ENCODE data around the gene UQCR10. TPM values are rescaled to one million over a fixed set of nuclear protein-coding genes. Genes with fewer than 3 reads are reported as not detected.

Gene UQCR10
- total RNA-seq, 1 experiment from 2014 or later = 147 TPM

DNA sequence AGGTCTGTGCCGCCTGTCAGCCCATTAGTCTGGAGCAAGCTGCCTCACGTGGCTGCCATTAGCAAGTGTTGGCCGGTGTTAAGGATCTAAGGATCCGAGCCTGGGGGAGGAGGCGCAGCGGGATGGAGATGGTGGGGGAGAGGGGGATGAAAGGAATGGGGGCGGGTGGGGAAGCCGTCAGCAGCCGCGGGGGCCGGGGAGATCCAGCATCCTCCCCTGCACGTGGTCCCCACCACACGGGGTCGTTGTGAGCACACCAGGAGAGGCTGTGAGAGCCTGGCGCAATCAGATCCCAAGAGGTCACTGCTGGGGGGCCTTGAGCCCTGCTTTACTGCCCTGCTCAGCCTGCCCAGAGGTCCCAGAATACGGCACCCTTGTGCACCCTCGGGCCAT is 40.0 kb upstream of the UQCR10 start:
- no peaks in the 10 kb centered on the region for H3K9me3 ChIP-seq
- H3K27me3 Mint-ChIP-seq (ENCODE audit: insufficient read depth, unreplicated experiment) = no peaks in the 10 kb centered on the region
- DNase-seq = peak; percentile 63 to 68
- no peaks in the 10 kb centered on the region for H3K27me3 ChIP-seq (replicated peaks; ENCODE audit: control insufficient read depth, insufficient read depth, low read length)
- H3K36me3 ChIP-seq (ENCODE audit: control insufficient read depth, insufficient read depth, low read length) = no peaks in the 10 kb centered on the region
- CTCF ChIA-PET = interaction anchor here (1.7 kb wide), 1 partner anchor 278 kb away, joined by 9 read pairs; no protein-coding TSS in a partner anchor
- BruUV-seq (replicated peaks) = no TSS peak
- peaks cover 3% of the 10 kb centered on the region; the same call in 1 of the 2 replicates for H3K4me1 ChIP-seq
- no peaks in the 10 kb centered on the region for H3K9me3 Mint-ChIP-seq (ENCODE audit: unreplicated experiment)
- intact Hi-C loops (cut with micrococcal nuclease; ENCODE audit: unreplicated experiment) = loop anchor here (5.0 kb wide), 1 partner anchor 40 kb away; the partner anchor contains the start of genes UQCR10 and ZMAT5
- POLR2A ChIA-PET = no interaction called here
- TF ChIP-seq, protein P1, sequence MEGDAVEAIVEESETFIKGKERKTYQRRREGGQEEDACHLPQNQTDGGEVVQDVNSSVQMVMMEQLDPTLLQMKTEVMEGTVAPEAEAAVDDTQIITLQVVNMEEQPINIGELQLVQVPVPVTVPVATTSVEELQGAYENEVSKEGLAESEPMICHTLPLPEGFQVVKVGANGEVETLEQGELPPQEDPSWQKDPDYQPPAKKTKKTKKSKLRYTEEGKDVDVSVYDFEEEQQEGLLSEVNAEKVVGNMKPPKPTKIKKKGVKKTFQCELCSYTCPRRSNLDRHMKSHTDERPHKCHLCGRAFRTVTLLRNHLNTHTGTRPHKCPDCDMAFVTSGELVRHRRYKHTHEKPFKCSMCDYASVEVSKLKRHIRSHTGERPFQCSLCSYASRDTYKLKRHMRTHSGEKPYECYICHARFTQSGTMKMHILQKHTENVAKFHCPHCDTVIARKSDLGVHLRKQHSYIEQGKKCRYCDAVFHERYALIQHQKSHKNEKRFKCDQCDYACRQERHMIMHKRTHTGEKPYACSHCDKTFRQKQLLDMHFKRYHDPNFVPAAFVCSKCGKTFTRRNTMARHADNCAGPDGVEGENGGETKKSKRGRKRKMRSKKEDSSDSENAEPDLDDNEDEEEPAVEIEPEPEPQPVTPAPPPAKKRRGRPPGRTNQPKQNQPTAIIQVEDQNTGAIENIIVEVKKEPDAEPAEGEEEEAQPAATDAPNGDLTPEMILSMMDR (IDR thresholded peaks at IDR 0.05; ENCODE audit: insufficient read depth in 1 of 2, low read depth in 1 of 2, low read length in 1 of 2, severe bottlenecking in 1 of 2, unreplicated experiment in 1 of 2) = peak; percentile 52 to 69
- no peaks in the 10 kb centered on the region for H3K36me3 Mint-ChIP-seq (ENCODE audit: insufficient read depth, unreplicated experiment)
- H3K4me3 ChIP-seq (ENCODE audit: low read depth, low read length) = no peak overlapping the region
- no peak overlapping the region for H3K27ac Mint-ChIP-seq (ENCODE audit: unreplicated experiment)
- H3K4me3 Mint-ChIP-seq (ENCODE audit: unreplicated experiment) = no peak overlapping the region
- H3K4me1 Mint-ChIP-seq (ENCODE audit: low read depth, unreplicated experiment) = no peaks in the 10 kb centered on the region

DNA sequence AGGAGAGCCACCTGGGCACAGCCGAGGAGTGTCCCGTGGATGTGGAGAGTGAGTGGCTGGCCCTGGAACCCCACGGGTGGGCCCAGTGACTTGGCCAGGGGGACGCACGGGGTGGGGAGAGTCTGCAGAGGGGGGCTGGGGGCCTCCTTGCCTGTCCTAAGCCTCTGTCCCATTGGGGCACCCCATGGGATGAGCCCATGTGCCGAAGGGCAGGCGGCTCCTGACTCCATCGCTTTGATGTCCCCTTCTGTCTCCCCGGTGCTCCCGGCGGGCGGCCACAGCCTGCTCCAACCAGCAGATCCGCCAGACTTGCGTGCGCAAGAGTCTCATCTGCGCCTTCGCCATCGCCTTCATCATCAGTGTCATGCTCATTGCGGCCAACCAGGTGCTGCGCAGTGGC is 38.0 kb upstream of the UQCR10 start:
- intact Hi-C loops (cut with micrococcal nuclease; ENCODE audit: unreplicated experiment) = loop anchor here (5.0 kb wide), 1 partner anchor 38 kb away; the partner anchor contains the start of genes UQCR10 and ZMAT5
- no peaks in the 10 kb centered on the region for H3K9me3 Mint-ChIP-seq (ENCODE audit: unreplicated experiment)
- H3K27me3 Mint-ChIP-seq (ENCODE audit: insufficient read depth, unreplicated experiment) = no peaks in the 10 kb centered on the region

DNA sequence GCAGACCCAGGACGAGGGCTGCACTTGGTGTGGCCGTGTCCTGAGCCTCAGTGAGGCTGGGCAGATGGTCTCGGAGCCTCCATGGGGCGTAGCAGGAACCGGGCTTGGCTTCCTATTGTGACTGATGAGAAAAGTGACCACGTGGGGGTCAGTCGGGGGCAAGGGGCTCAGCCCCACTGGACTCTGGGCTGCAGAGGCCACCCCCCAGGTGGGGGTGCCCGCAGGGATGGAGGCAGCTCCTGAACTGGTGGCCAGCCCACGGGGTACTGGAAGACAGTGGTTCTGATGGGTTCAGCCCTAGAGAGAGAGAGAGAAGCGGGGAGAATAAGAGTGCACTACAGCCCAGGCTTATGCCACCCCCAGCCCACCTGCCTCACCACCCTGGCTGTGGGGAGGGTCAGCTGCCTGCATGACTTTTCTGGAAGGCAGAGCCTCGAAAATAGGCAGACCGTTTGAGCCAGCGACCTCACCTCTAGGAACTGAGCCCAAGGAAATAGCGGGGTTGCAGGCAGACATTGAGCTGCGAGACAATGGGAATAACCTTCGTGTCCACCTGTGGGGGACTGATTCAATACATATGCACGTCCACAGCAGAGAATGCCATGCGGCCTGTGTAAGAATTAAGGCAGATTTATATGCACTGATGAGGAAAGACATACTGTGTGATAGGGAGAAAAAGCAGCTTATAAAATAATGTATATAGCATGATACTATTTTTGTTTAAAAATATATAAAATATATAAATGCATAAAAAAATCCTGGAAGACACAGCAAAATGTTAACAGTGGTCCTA is 35.9 kb upstream of the UQCR10 start:
- H3K4me3 Mint-ChIP-seq (ENCODE audit: unreplicated experiment) = no peak overlapping the region
- Histone ChIP-seq H3K27me3 (replicated peaks; ENCODE audit: control insufficient read depth, insufficient read depth, low read length) (no peaks in the 10 kb centered on the region), H3K4me3 (ENCODE audit: low read depth, low read length) (no peak overlapping the region), H3K4me1 (peaks cover 4% of the 10 kb centered on the region; the same call in 1 of the 2 replicates), H3K9me3 (no peaks in the 10 kb centered on the region), H3K36me3 (ENCODE audit: control insufficient read depth, insufficient read depth, low read length) (no peaks in the 10 kb centered on the region)
- no peak overlapping the region for H3K27ac Mint-ChIP-seq (ENCODE audit: unreplicated experiment)
- ChIA-PET CTCF (no interaction called here), POLR2A (no interaction called here)
- BruUV-seq (replicated peaks) = no TSS peak
- H3K4me1 Mint-ChIP-seq (ENCODE audit: low read depth, unreplicated experiment) = no peaks in the 10 kb centered on the region
- DNase-seq = no peak
- intact Hi-C loops (cut with micrococcal nuclease; ENCODE audit: unreplicated experiment) = no loop called here
- TF ChIP-seq, protein P1 (IDR thresholded peaks at IDR 0.05; ENCODE audit: insufficient read depth in 1 of 2, low read depth in 1 of 2, low read length in 1 of 2, severe bottlenecking in 1 of 2, unreplicated experiment in 1 of 2) = no peak
- H3K36me3 Mint-ChIP-seq (ENCODE audit: insufficient read depth, unreplicated experiment) = no peaks in the 10 kb centered on the region
- H3K9me3 Mint-ChIP-seq (ENCODE audit: unreplicated experiment) = no peaks in the 10 kb centered on the region
- no peaks in the 10 kb centered on the region for H3K27me3 Mint-ChIP-seq (ENCODE audit: insufficient read depth, unreplicated experiment)

More for the DNA sequence above, 38.0 kb upstream of the UQCR10 start:
- TF ChIP-seq, protein P1 (IDR thresholded peaks at IDR 0.05; ENCODE audit: insufficient read depth in 1 of 2, low read depth in 1 of 2, low read length in 1 of 2, severe bottlenecking in 1 of 2, unreplicated experiment in 1 of 2) = no peak
- POLR2A ChIA-PET = no interaction called here
- H3K27me3 ChIP-seq (replicated peaks; ENCODE audit: control insufficient read depth, insufficient read depth, low read length) = no peaks in the 10 kb centered on the region
- H3K9me3 ChIP-seq = no peaks in the 10 kb centered on the region
- no peaks in the 10 kb centered on the region for H3K4me1 Mint-ChIP-seq (ENCODE audit: low read depth, unreplicated experiment)
- DNase-seq = no peak
- H3K4me3 ChIP-seq (ENCODE audit: low read depth, low read length) = no peak overlapping the region
- H3K36me3 Mint-ChIP-seq (ENCODE audit: insufficient read depth, unreplicated experiment) = no peaks in the 10 kb centered on the region
- no peaks in the 10 kb centered on the region for H3K36me3 ChIP-seq (ENCODE audit: control insufficient read depth, insufficient read depth, low read length)
- peaks cover 4% of the 10 kb centered on the region; the same call in 1 of the 2 replicates for H3K4me1 ChIP-seq
- no peak overlapping the region for H3K27ac Mint-ChIP-seq (ENCODE audit: unreplicated experiment)
- H3K4me3 Mint-ChIP-seq (ENCODE audit: unreplicated experiment) = no peak overlapping the region
- CTCF ChIA-PET = no interaction called here
- no TSS peak for BruUV-seq (replicated peaks)
